HEK293 (cell line): ENCODE results near the gene TESK2.

Source experiments
- CTCF ChIA-PET: fragments of 350-600 bp; formaldehyde crosslinking; extraction: SDS; loops from one replicate; lab custom pipeline; 2021; ENCODE audit warnings: antibody characterized with exemption; lab: Yijun Ruan, JAX
- POLR2A ChIA-PET: fragments of 300-600 bp; formaldehyde crosslinking; extraction: SDS; loops from one replicate; lab custom pipeline; 2020; ENCODE audit warnings: antibody characterized with exemption, inconsistent platforms; lab: Yijun Ruan, JAX
- H3K27ac ChIP-seq: fragments of 200-500 bp; sonication (Bioruptor generic); 2 replicates; pipeline ENCODE4 v1.5.1; 2014; ENCODE audit warnings: low read depth, low read length, control low read depth, inconsistent platforms; ENCODE audit errors: extremely low read depth
- H3K36me3 ChIP-seq, 2 experiments: fragments of 200-500 bp in 1 of 2; sonication (Bioruptor generic) in 1 of 2; 1 replicate in 1 of 2; 2 replicates in 1 of 2; pipeline ENCODE4 v1.5.1; 2014 to 2017; ENCODE audit warnings: inconsistent platforms in 2 of 2, low read length in 2 of 2; ENCODE audit not compliant: control insufficient read depth in 2 of 2, insufficient read depth in 1 of 2
- H3K4me1 ChIP-seq: fragments of 200-500 bp; sonication (Bioruptor generic); 2 replicates; pipeline ENCODE4 v1.5.1; 2014; ENCODE audit warnings: mild to moderate bottlenecking, low read length, inconsistent platforms; ENCODE audit not compliant: control insufficient read depth, insufficient read depth
- H3K4me3 ChIP-seq: 2 replicates; pipeline ENCODE4 v1.5.1; 2011; ENCODE audit warnings: low read depth, mild to moderate bottlenecking, control low read depth, low read length, moderate library complexity
- H3K9me3 ChIP-seq: fragments of 200-500 bp; sonication (Bioruptor generic); 2 replicates; pipeline ENCODE4 v1.5.1; 2014; ENCODE audit warnings: low read depth, low read length, inconsistent platforms; ENCODE audit not compliant: control insufficient read depth, insufficient read depth
- AEBP2 ChIP-seq: fragments of 450-650 bp; formaldehyde crosslinking; IDR thresholded peaks from 2 replicates; pipeline ENCODE4 v1.5.1; 2016; ENCODE audit warnings: missing biosample characterization, missing genetic modification characterization, borderline replicate concordance
- BCL11A ChIP-seq: fragments of 450-650 bp; formaldehyde crosslinking; IDR thresholded peaks from 2 replicates; pipeline ENCODE4 v1.5.1; 2016; ENCODE audit warnings: low read depth, missing biosample characterization, missing genetic modification characterization
- BCL11B ChIP-seq: fragments of 450-650 bp; formaldehyde crosslinking; IDR thresholded peaks from 2 replicates; pipeline ENCODE4 v1.5.1; 2016; ENCODE audit warnings: low read depth, missing biosample characterization, missing genetic modification characterization
- CTCF ChIP-seq: fragments of 450-650 bp; formaldehyde crosslinking; IDR thresholded peaks from 2 replicates; pipeline ENCODE4 v1.5.1; 2016; ENCODE audit warnings: missing biosample characterization, missing genetic modification characterization
- HOXA7 ChIP-seq: sonication (generic); formaldehyde crosslinking; IDR thresholded peaks from 2 replicates; pipeline ENCODE4 v1.8.1; 2022; ENCODE audit warnings: missing genetic modification reagents, borderline replicate concordance
- KLF9 ChIP-seq: fragments of 450-650 bp; formaldehyde crosslinking; IDR thresholded peaks from 2 replicates; pipeline ENCODE4 v1.5.1; 2016; ENCODE audit warnings: missing biosample characterization, missing genetic modification characterization, low read depth
- MZF1 ChIP-seq: fragments of 450-650 bp; formaldehyde crosslinking; IDR thresholded peaks from 2 replicates; pipeline ENCODE4 v1.5.1; 2017; ENCODE audit warnings: missing biosample characterization, missing genetic modification characterization, borderline replicate concordance
- OVOL3 ChIP-seq: fragments of 450-650 bp; formaldehyde crosslinking; IDR thresholded peaks from 2 replicates; pipeline ENCODE4 v1.5.1; 2016; ENCODE audit warnings: missing biosample characterization, missing genetic modification characterization
- SALL2 ChIP-seq: fragments of 450-650 bp; formaldehyde crosslinking; IDR thresholded peaks from 2 replicates; pipeline ENCODE4 v1.5.0; 2017; ENCODE audit warnings: missing biosample characterization, mild to moderate bottlenecking, missing genetic modification characterization, borderline replicate concordance
- TRIM28 ChIP-seq: IDR thresholded peaks from 2 replicates; pipeline ENCODE4 v1.6.1; 2011; ENCODE audit warnings: low read length, control low read depth, borderline replicate concordance
- ZBTB17 ChIP-seq: fragments of 450-650 bp; formaldehyde crosslinking; IDR thresholded peaks from 2 replicates; pipeline ENCODE4 v1.5.1; 2016; ENCODE audit warnings: missing biosample characterization, missing genetic modification characterization
- ZBTB7A ChIP-seq: fragments of 450-650 bp; formaldehyde crosslinking; IDR thresholded peaks from 2 replicates; pipeline ENCODE4 v1.5.1; 2016; ENCODE audit warnings: low read depth, missing biosample characterization, missing genetic modification characterization
- ZNF112 ChIP-seq: fragments of 450-650 bp; formaldehyde crosslinking; IDR thresholded peaks from 2 replicates; pipeline ENCODE4 v1.5.0; 2017; ENCODE audit warnings: missing biosample characterization, missing genetic modification characterization
- ZNF114 ChIP-seq: fragments of 450-650 bp; formaldehyde crosslinking; IDR thresholded peaks from 2 replicates; pipeline ENCODE4 v1.5.0; 2017; ENCODE audit warnings: missing biosample characterization, missing genetic modification characterization
- ZNF140 ChIP-seq: fragments of 450-650 bp; formaldehyde crosslinking; IDR thresholded peaks from 2 replicates; pipeline ENCODE4 v1.5.1; 2016; ENCODE audit warnings: missing biosample characterization, missing genetic modification characterization
- ZNF157 ChIP-seq: fragments of 450-650 bp; formaldehyde crosslinking; IDR thresholded peaks from 2 replicates; pipeline ENCODE4 v1.5.1; 2016; ENCODE audit warnings: missing biosample characterization, missing genetic modification characterization
- ZNF18 ChIP-seq: fragments of 450-650 bp; formaldehyde crosslinking; IDR thresholded peaks from 2 replicates; pipeline ENCODE4 v1.5.1; 2016; ENCODE audit warnings: missing biosample characterization, missing genetic modification characterization
- ZNF26 ChIP-seq: fragments of 450-650 bp; formaldehyde crosslinking; IDR thresholded peaks from 2 replicates; pipeline ENCODE4 v1.5.1; 2016; ENCODE audit warnings: missing biosample characterization, missing genetic modification characterization
- ZNF280C ChIP-seq: fragments of 450-650 bp; formaldehyde crosslinking; IDR thresholded peaks from 2 replicates; pipeline ENCODE4 v1.5.1; 2016; ENCODE audit warnings: missing biosample characterization, missing genetic modification characterization
- ZNF544 ChIP-seq: fragments of 450-650 bp; formaldehyde crosslinking; IDR thresholded peaks from 2 replicates; pipeline ENCODE4 v1.5.0; 2017; ENCODE audit warnings: missing biosample characterization, missing genetic modification characterization
- ZNF580 ChIP-seq: fragments of 450-650 bp; formaldehyde crosslinking; IDR thresholded peaks from 2 replicates; pipeline ENCODE4 v1.5.1; 2016; ENCODE audit warnings: missing biosample characterization, missing genetic modification characterization
- ZNF585B ChIP-seq: fragments of 450-650 bp; formaldehyde crosslinking; IDR thresholded peaks from 2 replicates; pipeline ENCODE4 v1.5.1; 2016; ENCODE audit warnings: missing biosample characterization, missing genetic modification characterization
- ZNF610 ChIP-seq: fragments of 450-650 bp; formaldehyde crosslinking; IDR thresholded peaks from 2 replicates; pipeline ENCODE4 v1.5.1; 2016; ENCODE audit warnings: missing biosample characterization, missing genetic modification characterization, borderline replicate concordance
- ZNF677 ChIP-seq: fragments of 450-650 bp; IDR thresholded peaks from 2 replicates; pipeline ENCODE4 v1.5.0; 2018; ENCODE audit warnings: missing biosample characterization, mild to moderate bottlenecking, missing genetic modification characterization, moderate library complexity
- ZNF792 ChIP-seq: fragments of 450-650 bp; formaldehyde crosslinking; IDR thresholded peaks from 2 replicates; pipeline ENCODE4 v1.5.1; 2016; ENCODE audit warnings: missing biosample characterization, missing genetic modification characterization
- ZSCAN30 ChIP-seq: fragments of 450-650 bp; IDR thresholded peaks from 2 replicates; pipeline ENCODE4 v1.5.1; 2018; ENCODE audit warnings: missing biosample characterization, mild to moderate bottlenecking, missing genetic modification characterization, moderate library complexity

TESK2 gene

GRCh38 chr1:45444609-45445131, 46.3 kb downstream of the TESK2 start:
- no peaks in the 10 kb centered on the region for H3K36me3 ChIP-seq
- no peak overlapping the region for H3K4me3 ChIP-seq
- H3K27ac ChIP-seq = no peak overlapping the region
- no peaks in the 10 kb centered on the region for H3K4me1 ChIP-seq
- no peaks in the 10 kb centered on the region for H3K9me3 ChIP-seq
- TF ChIP-seq ZBTB7A = no peak
- no peak for TF ChIP-seq ZNF280C (tag by site-specific recombination)
- TF ChIP-seq ZNF112 (tag by site-specific recombination) = no peak
- no peak for TF ChIP-seq ZNF585B (tag by site-specific recombination)
- TF ChIP-seq ZNF792 (tag by site-specific recombination) = no peak
- no peak for TF ChIP-seq ZNF677 (tag by site-specific recombination)
- TF ChIP-seq ZNF580 = no peak
- no peak for TF ChIP-seq HOXA7 (CRISPR knock-in tag)
- no peak for TF ChIP-seq ZNF140 (tag by site-specific recombination)
- no peak for TF ChIP-seq ZNF544
- TF ChIP-seq CTCF (tag by site-specific recombination) = no peak
- no peak for TF ChIP-seq BCL11A
- TF ChIP-seq ZSCAN30 = no peak
- no peak for TF ChIP-seq BCL11B
- no peak for TF ChIP-seq AEBP2 (tag by site-specific recombination)
- no peak for TF ChIP-seq ZNF18 (tag by site-specific recombination)
- TF ChIP-seq, all 188 proteins: peak for 0
- ChIA-PET CTCF (no interaction called here), POLR2A (no interaction called here)

- no peak overlapping the region for H3K27ac ChIP-seq
- TF ChIP-seq OVOL3 (tag by site-specific recombination) = no peak
- no peak for TF ChIP-seq ZNF157
- no peak for TF ChIP-seq ZNF610 (tag by site-specific recombination)
- TF ChIP-seq ZNF114 (tag by site-specific recombination) = no peak
- no peak for TF ChIP-seq TRIM28
- no peak for TF ChIP-seq KLF9 (tag by site-specific recombination)
- no peak for TF ChIP-seq SALL2 (tag by site-specific recombination)
- TF ChIP-seq ZNF26 (tag by site-specific recombination) = no peak
- TF ChIP-seq ZBTB17 (tag by site-specific recombination) = no peak
- no peak for TF ChIP-seq MZF1 (tag by site-specific recombination)
Observed at GRCh38 chr1:45443580-45444446, 47.1 kb downstream of the TESK2 start.

More at GRCh38 chr1:45443580-45444446, 47.1 kb downstream of the TESK2 start:
- CTCF ChIA-PET = no interaction called here
- H3K36me3 ChIP-seq = no peaks in the 10 kb centered on the region
- no peak overlapping the region for H3K4me3 ChIP-seq
- POLR2A ChIA-PET = no interaction called here
- no peaks in the 10 kb centered on the region for H3K9me3 ChIP-seq
- H3K4me1 ChIP-seq = no peaks in the 10 kb centered on the region
